ENCODE measurements around the gene ASTN2. TPM values are rescaled to one million over a fixed set of nuclear protein-coding genes. Genes with fewer than 3 reads are reported as not detected.

The ASTN2 gene
- total and polyA plus RNA-seq, 9 of the 15 experiments (the other 6 are each of a cell fraction or from before 2014, with no cell fraction given): 0.56 to 3.5 (median 1.9) TPM

GRCh38 chr9:116813031-116813300 is 601.9 kb downstream of the ASTN2 start:
- Histone ChIP-seq H4K20me1 (replicated peaks; ENCODE audit: control insufficient read depth, insufficient read depth, low read length) (no peaks in the 10 kb centered on the region), H2AFZ (ENCODE audit: low read depth, low read length) (no peak overlapping the region), H3K27me3 (ENCODE audit: control insufficient read depth in 2 of 2, insufficient read depth in 2 of 2, low read length in 2 of 2) (no peaks in the 10 kb centered on the region), H3K4me3 (no peak overlapping the region), H3K79me2 (ENCODE audit: control insufficient read depth, insufficient read depth, low read length) (no peaks in the 10 kb centered on the region), H3K9me1 (ENCODE audit: control insufficient read depth, insufficient read depth, low read length) (no peaks in the 10 kb centered on the region), H3K4me1 (replicated peaks in 1 of 2; ENCODE audit: control insufficient read depth in 2 of 2, insufficient read depth in 2 of 2, low read length in 2 of 2) (no peaks in the 10 kb centered on the region), H3K36me3 (ENCODE audit: control insufficient read depth, insufficient read depth, low read length) (no peaks in the 10 kb centered on the region), H3K9me3 (replicated peaks; ENCODE audit: control insufficient read depth, insufficient read depth, low read depth, low read length) (no peaks in the 10 kb centered on the region), H3K9ac (ENCODE audit: insufficient read depth in 1 of 2, low read depth in 2 of 2, low read length in 2 of 2) (no peak overlapping the region), H3K4me2 (ENCODE audit: insufficient read depth, low read length) (no peak overlapping the region), H3K27ac (ENCODE audit: extremely low read depth, low read depth, low read length) (no peak overlapping the region)
- FAIRE-seq (no peak), ATAC-seq (no peak), DNase-seq (ENCODE audit: extremely low read depth in 1 of 4, low spot score in 3 of 4) (no peak)
- POLR2A ChIA-PET: interaction anchor here (0.6 kb wide), 1 partner anchor 12 kb away, joined by 3 read pairs; no protein-coding TSS in a partner anchor
- no TSS peak for BruUV-seq (replicated peaks)
- whole genome bisulfite sequencing (ENCODE audit: insufficient coverage, low coverage, missing lambda C conversion rate): 0% methylated on average over 1 of the region's 1 CpG
- TF ChIP-seq HDAC2 (IDR thresholded peaks at IDR 0.05): no peak
- TF ChIP-seq RFX5 (IDR thresholded peaks at IDR 0.05; ENCODE audit: low read depth, low read length): no peak
- TF ChIP-seq BDP1 (IDR thresholded peaks at IDR 0.05; ENCODE audit: insufficient read depth, insufficient read length): no peak
- TF ChIP-seq ZC3H8 (IDR thresholded peaks at IDR 0.05): no peak
- no peak for TF ChIP-seq ZNF24 (IDR thresholded peaks at IDR 0.05)
- TF ChIP-seq, protein P1, sequence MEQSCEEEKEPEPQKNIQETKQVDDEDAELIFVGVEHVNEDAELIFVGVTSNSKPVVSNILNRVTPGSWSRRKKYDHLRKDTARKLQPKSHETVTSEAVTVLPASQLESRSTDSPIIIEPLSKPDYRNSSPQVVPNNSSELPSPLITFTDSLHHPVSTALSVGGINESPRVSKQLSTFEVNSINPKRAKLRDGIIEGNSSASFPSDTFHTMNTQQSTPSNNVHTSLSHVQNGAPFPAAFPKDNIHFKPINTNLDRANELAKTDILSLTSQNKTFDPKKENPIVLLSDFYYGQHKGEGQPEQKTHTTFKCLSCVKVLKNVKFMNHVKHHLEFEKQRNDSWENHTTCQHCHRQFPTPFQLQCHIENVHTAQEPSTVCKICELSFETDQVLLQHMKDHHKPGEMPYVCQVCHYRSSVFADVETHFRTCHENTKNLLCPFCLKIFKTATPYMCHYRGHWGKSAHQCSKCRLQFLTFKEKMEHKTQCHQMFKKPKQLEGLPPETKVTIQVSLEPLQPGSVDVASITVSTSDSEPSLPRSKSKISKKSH (CRISPR knock-in tag; IDR thresholded peaks at IDR 0.05): no peak
- TF ChIP-seq ZFX (CRISPR knock-in tag; IDR thresholded peaks at IDR 0.05): no peak
- TF ChIP-seq CXXC5 (CRISPR knock-in tag; IDR thresholded peaks at IDR 0.05): no peak
- no peak for TF ChIP-seq SRSF3 (IDR thresholded peaks at IDR 0.05; ENCODE audit: insufficient read depth, low read length)
- TF ChIP-seq ZFP91 (CRISPR knock-in tag; IDR thresholded peaks at IDR 0.05): no peak
- TF ChIP-seq, protein P2, sequence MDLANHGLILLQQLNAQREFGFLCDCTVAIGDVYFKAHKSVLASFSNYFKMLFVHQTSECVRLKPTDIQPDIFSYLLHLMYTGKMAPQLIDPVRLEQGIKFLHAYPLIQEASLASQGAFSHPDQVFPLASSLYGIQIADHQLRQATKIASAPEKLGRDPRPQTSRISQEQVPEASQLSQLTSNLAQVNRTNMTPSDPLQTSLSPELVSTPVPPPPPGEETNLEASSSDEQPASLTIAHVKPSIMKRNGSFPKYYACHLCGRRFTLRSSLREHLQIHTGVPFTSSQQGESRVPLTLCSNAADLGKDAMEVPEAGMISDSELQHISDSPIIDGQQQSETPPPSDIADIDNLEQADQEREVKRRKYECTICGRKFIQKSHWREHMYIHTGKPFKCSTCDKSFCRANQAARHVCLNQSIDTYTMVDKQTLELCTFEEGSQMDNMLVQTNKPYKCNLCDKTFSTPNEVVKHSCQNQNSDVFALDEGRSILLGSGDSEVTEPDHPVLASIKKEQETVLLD (IDR thresholded peaks at IDR 0.05): no peak
- no peak for TF ChIP-seq CREB1 (IDR thresholded peaks at IDR 0.05)
- no peak for TF ChIP-seq CREB1 (CRISPR knock-in tag; IDR thresholded peaks at IDR 0.05)
- TF ChIP-seq ILK (tag; IDR thresholded peaks at IDR 0.05; ENCODE audit: borderline replicate concordance, low read depth): no peak
- no peak for TF ChIP-seq ZNF695 (CRISPR knock-in tag; IDR thresholded peaks at IDR 0.05)
- no peak for TF ChIP-seq HIVEP1 (CRISPR knock-in tag; IDR thresholded peaks at IDR 0.05)
- TF ChIP-seq XRCC4 (IDR thresholded peaks at IDR 0.05; ENCODE audit: extremely low read depth, insufficient read depth, insufficient read length): no peak
- TF ChIP-seq NCOA6 (IDR thresholded peaks at IDR 0.05): no peak
- no peak for TF ChIP-seq YBX1 (IDR thresholded peaks at IDR 0.05)
- no peak for TF ChIP-seq ZNF584 (CRISPR knock-in tag; IDR thresholded peaks at IDR 0.05; ENCODE audit: low read depth)
- in situ Hi-C loops (cut with MboI) (no loop called here), intact Hi-C loops (cut with micrococcal nuclease) (no loop called here)
- CTCF ChIA-PET (ENCODE audit: low intra/inter-chr PET ratio): no interaction called here

Data from K562 (cell line).